ENCODE results near the gene OIP5. TPM values are rescaled to one million over a fixed set of nuclear protein-coding genes. Genes with fewer than 3 reads are reported as not detected.

The OIP5 gene
- 12.9 to 13.8 TPM (median 13.3 TPM) in 5 replicates for total RNA-seq (2022; extraction: Qiagen RNA extraction)

DNA sequence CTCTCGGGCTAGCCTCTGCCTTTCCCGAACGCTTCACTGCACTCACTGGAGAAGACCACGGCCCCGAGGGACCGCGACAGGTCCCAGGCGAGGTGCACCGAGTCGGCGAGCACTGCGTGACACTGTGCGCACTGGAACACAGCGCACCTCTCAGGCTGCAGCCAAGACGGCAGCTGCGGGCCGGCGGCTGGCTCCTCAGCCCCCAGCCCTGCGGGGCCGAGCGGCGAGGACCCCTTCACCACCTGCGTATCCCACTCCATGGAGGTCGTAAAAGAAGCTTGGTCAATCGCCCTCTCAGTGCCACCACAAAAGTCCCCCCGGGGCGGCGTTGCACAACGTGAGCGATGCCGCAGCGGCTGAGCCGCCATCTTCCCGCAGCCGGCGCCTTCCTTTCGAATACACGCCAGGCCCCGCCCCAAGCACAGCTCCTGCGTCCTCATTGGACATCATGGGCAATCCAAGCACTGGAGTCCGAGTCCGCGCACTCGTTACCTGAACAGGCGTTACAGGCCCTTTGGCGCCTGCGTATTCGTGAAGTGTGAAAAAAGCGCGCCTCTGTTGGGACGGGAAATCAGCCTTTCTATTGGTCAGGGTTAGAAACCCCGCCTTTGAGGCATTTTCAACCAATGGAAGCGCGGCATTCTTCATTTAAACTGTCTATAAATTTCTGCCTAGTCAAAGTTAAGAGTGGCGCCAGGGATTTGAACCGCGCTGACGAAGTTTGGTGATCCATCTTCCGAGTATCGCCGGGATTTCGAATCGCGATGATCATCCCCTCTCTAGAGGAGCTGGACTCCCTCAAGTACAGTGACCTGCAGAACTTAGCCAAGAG, at the start of gene OIP5, which contains the start of gene NUSAP1:
TSS of gene OIP5 (minus strand) at position 398 of the 832 bp plus-strand sequence. CDS start at position 368, 30 bp downstream.
TSS of gene NUSAP1 (plus strand) at position 688 of the 832 bp plus-strand sequence. CDS start at position 765, 77 bp downstream.

Other genes with a start within 250 kb of the OIP5 start
- 12.8 to 15.8 TPM (median 13.5 TPM) in 5 replicates for gene INO80, start 216.3 kb downstream of the OIP5 start, total RNA-seq (2022; extraction: Qiagen RNA extraction)
- gene EXD1, start 101.8 kb downstream of the OIP5 start, total RNA-seq (2022; extraction: Qiagen RNA extraction): 0.14 to 0.17 TPM (median 0.14 TPM) in 3 of 5 replicates, not detected in the others
- gene CHP1, start 101.3 kb downstream of the OIP5 start, total RNA-seq (2022; extraction: Qiagen RNA extraction): 53.3 to 89.6 TPM (median 57.0 TPM) in 5 replicates
- 58.2 to 93.2 TPM (median 64.3 TPM) in 5 replicates for gene NUSAP1, start 290 bp upstream of the OIP5 start, total RNA-seq (2022; extraction: Qiagen RNA extraction)
- gene NDUFAF1, start 69.9 kb upstream of the OIP5 start, total RNA-seq (2022; extraction: Qiagen RNA extraction): 11.6 to 16.1 TPM (median 12.7 TPM) in 5 replicates
- 17.1 to 22.2 TPM (median 19.1 TPM) in 5 replicates for gene RTF1, start 84.5 kb upstream of the OIP5 start, total RNA-seq (2022; extraction: Qiagen RNA extraction)
- 6.5 to 12.4 TPM (median 10.2 TPM) in 5 replicates for gene ITPKA, start 161.3 kb upstream of the OIP5 start, total RNA-seq (2022; extraction: Qiagen RNA extraction)
- gene LTK, start 181.2 kb upstream of the OIP5 start, total RNA-seq (2022; extraction: Qiagen RNA extraction): 0.05 to 0.20 TPM (median 0.05 TPM) in 5 replicates
- gene RPAP1, start 211.7 kb upstream of the OIP5 start, total RNA-seq (2022; extraction: Qiagen RNA extraction): 11.4 to 15.2 TPM (median 13.0 TPM) in 5 replicates
- 16.1 to 19.7 TPM (median 18.2 TPM) in 5 replicates for gene TYRO3, start 226.6 kb upstream of the OIP5 start, total RNA-seq (2022; extraction: Qiagen RNA extraction)